NCI-H345 treated with DMSO at 0.1 percent for 48 hours (cell line): ENCODE measurements around the gene TMEM221.
"Not testable (repeated sequence)": the region's sequence is repeated elsewhere in the genome, so short reads cannot be mapped to it uniquely, and the experiment has no call there.

Experiments used
- DNase-seq: peaks from one replicate; lab custom pipeline; 2025; ENCODE audit not compliant: unreplicated experiment; lab: John Stamatoyannopoulos, UW

The TMEM221 gene

GRCh38 chr19:17448131-17448967 lies at the start of gene TMEM221:
TMEM221 (minus strand) TSS chr19:17448668; CDS start chr19:17448462, 206 bp downstream.
- no peak for DNase-seq

- no peak for DNase-seq
Observed at GRCh38 chr19:17497149-17497798, 48.8 kb upstream of the TMEM221 start.

- DNase-seq = no peak
Observed at GRCh38 chr19:17496337-17496997, 48.0 kb upstream of the TMEM221 start.

- no peak for DNase-seq
Observed at GRCh38 chr19:17495639-17496296, 47.3 kb upstream of the TMEM221 start.

- no peak for DNase-seq
Observed at GRCh38 chr19:17491287-17491686, 42.8 kb upstream of the TMEM221 start.

- no peak for DNase-seq
Observed at GRCh38 chr19:17490411-17490810, 41.9 kb upstream of the TMEM221 start.

- DNase-seq = no peak
Observed at GRCh38 chr19:17489392-17490030, 41.0 kb upstream of the TMEM221 start.

GRCh38 chr19:17488593-17489391 lies 40.3 kb upstream of the TMEM221 start:
- no peak for DNase-seq

- DNase-seq = no peak
Observed at GRCh38 chr19:17487284-17488121, 39.0 kb upstream of the TMEM221 start.

- DNase-seq = no peak
Observed at GRCh38 chr19:17486545-17487240, 38.2 kb upstream of the TMEM221 start.

GRCh38 chr19:17484520-17485185 lies 36.2 kb upstream of the TMEM221 start:
- DNase-seq = no peak

GRCh38 chr19:17483605-17484002 lies 35.1 kb upstream of the TMEM221 start:
- DNase-seq = no peak

GRCh38 chr19:17482877-17483604 lies 34.6 kb upstream of the TMEM221 start:
- DNase-seq = no peak

- no peak for DNase-seq
Observed at GRCh38 chr19:17481986-17482385, 33.5 kb upstream of the TMEM221 start.

- no peak for DNase-seq
Observed at GRCh38 chr19:17479325-17479791, 30.9 kb upstream of the TMEM221 start.

- no peak for DNase-seq
Observed at GRCh38 chr19:17475541-17476115, 27.2 kb upstream of the TMEM221 start.

- not testable (repeated sequence) for DNase-seq
Observed at GRCh38 chr19:17475011-17475540, 26.6 kb upstream of the TMEM221 start.
